Activated naive CD8-positive, alpha-beta T cell treated with anti-CD3 and anti-CD28 coated beads, Interleukin-2, amount 50 U/mL, for 16 hours (primary cell): ENCODE measurements around the gene CHRNA9.

Source experiments
- DNase-seq: peaks from one replicate; pipeline ENCODE4 v3.0.0-alpha.2; 2020; ENCODE audit warnings: low read depth, low spot score

CHRNA9 gene

DNA sequence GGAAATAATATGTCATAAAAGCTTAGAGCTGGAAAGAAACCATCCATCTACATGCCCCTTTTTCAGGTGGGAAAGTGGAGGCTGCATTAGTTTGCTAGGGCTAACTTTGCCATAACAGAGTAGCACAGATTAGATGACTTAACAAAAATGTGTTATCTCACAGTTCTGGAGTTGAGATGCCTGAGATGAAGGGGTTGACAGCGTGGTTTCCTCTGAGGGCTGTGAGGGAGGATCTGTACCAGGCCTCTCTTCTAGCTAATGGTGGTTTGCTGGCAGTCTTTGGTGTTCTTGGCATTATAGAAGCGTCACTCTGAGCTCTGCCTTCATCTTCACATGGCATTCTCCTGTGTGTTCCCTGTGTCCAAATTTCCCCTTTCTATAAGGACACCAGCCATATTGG is 2.4 kb downstream of the CHRNA9 start:
- DNase-seq: no peak

- no peak for DNase-seq
These were observed 4.9 kb downstream of the CHRNA9 start for GRCh38 chr4:40340030-40340429.

- DNase-seq: no peak
These were observed 12.3 kb downstream of the CHRNA9 start for GRCh38 chr4:40347472-40347871.

DNA sequence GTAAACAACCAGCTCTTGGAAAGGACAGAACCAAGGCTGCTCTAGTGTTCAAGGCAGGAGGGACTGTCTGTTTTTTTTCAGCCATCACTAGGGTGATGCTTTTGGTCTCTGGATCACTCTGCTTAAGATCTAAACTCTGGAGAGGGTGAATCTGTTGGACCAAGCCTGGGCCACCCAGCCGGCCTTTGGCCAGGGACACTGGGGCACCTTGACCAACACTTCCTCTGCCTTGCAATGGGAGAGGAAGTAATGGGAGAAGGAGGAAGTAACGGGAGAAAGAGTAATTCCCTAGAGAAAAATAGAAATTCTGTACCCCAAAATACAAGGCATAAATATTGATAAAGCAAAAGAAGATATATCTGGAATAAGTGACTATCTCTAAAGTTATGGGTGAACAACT is 12.9 kb downstream of the CHRNA9 start:
- no peak for DNase-seq

DNA sequence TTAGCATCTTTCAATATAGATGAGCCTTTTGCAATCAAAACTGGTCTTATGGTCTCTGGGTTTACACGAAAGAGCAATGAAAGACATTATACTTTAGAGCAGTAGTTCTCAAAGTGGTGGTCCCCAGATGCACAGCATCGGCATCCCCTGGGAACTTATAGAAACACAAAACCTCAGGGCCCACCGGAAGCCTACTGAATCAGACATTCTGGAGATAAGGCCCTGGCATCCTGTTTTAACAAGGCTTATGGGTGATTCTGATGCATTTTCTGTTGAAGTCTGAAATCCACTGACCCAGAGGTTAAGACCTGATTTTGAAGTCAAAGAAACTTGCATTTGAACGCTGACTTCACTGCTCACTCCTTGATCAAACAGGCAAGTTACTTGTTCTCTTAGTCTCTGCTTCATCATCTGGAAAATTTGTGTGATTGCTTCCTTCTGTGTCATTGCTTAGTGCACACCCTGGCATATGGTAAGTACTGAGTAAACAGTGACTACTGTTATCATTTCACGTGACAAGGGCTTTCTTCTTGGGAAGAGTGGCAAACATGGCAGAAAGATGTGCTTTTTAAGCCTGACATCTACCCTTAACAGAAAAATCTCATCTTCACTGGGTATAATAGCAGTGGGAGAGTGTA is 14.5 kb downstream of the CHRNA9 start:
- DNase-seq: no peak

- DNase-seq: no peak
These were observed 15.6 kb downstream of the CHRNA9 start for GRCh38 chr4:40350627-40351227.

DNA sequence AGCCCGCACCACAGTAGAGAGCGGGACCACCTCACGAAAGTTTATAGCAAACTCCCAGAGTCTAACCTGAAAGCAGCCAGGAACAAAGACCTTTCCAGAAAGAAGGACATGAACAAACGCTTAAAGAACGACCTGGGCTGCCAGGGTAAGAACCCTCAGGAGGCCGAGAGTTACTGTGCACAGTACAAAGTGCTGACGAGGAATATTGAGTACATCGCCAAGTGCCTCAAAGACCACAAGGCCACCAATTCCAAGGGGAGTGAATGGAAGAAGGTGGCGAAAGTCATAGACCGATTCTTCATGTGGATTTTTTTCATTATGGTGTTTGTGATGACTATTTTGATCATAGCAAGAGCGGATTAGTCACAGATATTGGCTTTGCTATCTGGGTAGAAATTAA is 19.0 kb downstream of the CHRNA9 start:
- no peak for DNase-seq

DNA sequence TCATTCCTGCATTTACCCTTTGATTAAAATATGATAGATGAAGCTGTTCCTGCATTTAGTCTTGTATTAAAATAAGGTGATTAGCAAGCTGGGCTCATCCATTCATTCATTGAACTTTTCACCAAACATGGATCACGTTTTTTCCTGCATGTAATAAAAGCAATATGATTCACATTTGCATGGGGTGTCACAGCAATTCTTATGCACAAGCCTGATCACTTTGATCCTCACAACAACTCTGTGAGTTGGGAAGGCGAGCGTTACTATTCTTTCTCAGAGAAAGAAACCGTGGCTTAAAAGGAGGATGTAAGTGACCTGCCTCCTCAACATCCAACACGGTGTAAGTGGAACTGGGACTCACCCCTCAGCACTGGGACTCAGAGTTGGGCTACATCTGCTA is 20.0 kb downstream of the CHRNA9 start:
- DNase-seq: no peak

DNA sequence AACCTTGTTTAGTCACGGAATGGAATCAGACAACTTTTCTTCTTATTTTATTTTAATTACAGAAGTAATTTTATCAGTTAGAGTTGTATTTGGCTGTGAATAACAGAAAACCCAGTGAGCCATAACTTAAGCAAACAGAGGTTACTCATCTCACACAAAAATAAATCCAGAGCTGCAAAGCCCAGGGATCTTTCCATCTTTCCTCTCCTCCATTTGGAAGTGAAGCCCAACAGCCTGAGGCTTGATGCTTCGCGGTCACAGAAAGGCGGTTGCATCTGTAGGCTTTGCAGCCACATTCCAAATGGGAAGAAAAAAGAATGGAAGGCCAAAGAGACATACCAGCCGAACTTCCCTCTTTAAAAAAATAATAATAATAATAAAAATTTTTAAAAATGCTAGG is 22.6 kb downstream of the CHRNA9 start:
- DNase-seq: no peak

- no peak for DNase-seq
These were observed 26.2 kb downstream of the CHRNA9 start for GRCh38 chr4:40361338-40361737.

DNA sequence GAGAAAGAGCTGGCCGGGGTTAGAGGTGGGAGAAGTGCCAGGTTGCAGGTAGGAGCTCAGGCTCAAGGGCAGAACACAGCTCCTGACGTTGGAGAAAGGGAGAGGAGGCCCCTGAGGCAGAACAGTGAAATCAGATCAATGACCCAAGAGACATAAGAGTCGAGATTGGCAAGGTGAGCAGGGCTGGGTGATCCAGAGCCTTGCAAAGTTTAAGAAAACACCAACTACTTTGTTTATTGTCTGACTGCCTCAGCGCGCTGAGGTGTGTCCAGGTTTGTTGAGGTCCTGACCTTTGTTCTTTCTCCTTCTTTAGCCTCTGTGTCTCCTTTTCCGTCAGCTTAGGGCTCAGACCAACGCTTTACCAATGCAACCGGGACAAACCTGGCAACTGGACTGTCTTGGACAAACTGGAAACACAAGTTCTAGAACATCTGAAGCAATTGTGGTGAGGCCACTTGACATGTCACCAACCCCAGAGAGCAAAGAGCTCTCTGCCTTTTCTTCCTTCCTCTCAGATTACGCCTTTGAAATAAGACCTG is 28.3 kb downstream of the CHRNA9 start:
- no peak for DNase-seq

DNA sequence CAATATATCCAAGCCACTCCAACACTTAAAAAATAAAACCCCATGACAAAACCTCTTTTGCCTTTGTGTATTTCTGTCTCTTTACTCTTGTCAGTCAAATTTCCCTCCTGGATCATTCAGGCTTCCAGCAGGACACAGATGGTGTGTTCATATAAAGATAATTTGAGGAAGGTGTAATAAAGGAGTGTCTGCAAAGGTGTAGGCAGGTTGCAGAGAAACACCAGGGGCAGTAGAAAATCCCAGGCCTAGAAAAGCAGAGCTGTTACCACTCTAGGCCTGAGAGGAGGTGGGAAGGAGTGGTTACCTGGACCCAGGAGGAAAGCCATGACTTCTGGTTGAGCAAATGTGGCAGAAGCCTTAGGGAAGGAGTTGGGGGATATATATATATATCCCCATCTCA is 28.8 kb downstream of the CHRNA9 start:
- no peak for DNase-seq

DNA sequence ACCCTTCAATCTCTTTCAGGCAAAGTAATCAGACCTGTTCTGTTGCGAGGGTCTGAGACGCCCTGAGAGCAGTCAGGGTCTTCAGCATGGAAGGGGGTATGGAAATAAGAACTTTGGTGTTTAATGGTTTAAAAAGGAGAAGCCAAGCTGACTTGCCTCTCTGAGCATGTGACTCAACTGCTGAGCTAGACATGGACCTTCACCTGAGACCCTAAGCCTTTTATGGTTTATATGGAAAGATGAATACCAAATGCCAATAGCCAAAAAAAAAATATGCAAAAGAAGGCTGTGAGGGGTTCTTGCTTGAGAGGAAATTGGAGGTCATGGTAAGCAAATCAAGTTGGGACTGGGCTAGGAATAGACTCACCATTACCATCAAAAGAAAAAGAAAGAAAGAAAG is 30.6 kb downstream of the CHRNA9 start:
- no peak for DNase-seq

GRCh38 chr4:40367451-40367850 is 32.3 kb downstream of the CHRNA9 start:
- no peak for DNase-seq

- DNase-seq: no peak
These were observed 34.5 kb downstream of the CHRNA9 start for GRCh38 chr4:40369437-40370274.

- DNase-seq: no peak
These were observed 37.5 kb downstream of the CHRNA9 start for GRCh38 chr4:40372651-40373050.

DNA sequence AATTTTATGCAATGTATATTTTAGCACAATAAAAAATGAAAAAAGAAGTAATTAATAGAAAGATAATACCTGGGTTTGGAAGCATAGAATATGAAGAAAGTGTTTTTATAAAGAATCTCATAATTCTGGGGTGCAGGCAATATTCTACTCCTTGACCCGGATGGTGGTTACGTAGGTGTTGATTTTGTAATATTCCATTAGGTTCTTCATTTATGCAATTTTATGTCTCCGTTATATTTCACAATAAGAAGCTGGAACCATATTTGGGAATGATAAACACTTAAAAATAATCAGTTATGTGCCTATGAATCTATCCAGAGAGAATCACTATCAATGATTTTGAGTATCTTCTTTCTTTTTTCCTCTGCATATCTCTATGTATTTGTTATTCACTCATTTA is 38.5 kb downstream of the CHRNA9 start:
- DNase-seq: no peak

DNA sequence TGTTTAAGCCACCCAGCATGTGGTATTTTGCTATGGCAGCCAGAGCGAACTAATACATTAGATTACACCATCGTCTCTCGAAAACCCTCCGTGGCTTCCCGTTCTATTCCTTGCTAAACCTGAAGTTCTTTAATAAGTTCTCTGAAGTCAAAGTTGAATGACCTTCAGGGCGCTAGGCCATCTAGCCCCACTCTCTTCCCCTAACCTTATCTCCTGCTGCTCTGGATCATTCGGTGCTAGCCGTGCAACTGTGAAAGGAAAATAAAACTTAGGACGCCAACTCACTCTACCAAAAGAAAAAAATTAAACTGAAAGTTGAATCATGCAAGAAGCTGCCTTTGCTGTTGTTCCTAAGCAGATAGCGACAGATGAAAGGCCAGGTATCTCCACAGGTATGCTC is 40.0 kb downstream of the CHRNA9 start:
- DNase-seq: no peak

DNA sequence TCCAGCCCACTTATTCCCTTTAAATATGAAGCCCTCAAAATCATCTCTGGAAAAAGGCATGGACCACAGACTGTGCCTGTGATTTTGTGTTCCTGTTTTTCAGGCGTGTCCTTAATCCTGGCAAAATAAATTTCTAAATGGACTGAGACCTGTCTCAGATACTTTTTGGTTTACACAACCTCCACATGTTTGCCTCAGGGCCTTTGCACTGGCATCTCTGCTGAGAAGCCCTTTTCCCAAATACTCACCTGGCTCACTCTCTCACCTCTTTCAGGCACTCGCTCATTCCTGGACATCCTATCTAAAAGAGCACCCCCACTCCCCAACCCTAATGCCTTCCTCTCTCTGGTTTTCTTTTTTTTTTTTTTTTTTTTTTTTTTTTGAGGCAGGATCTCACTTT is 40.5 kb downstream of the CHRNA9 start:
- DNase-seq: no peak

- no peak for DNase-seq
These were observed 42.6 kb downstream of the CHRNA9 start for GRCh38 chr4:40377512-40378365.

- no peak for DNase-seq
These were observed 43.5 kb downstream of the CHRNA9 start for GRCh38 chr4:40378619-40379018.

- DNase-seq: no peak
These were observed 44.1 kb downstream of the CHRNA9 start for GRCh38 chr4:40379248-40379647.
